PC-9 (cell line): ENCODE results near the gene HBA2.
"Not testable (repeated sequence)": the region's sequence is repeated elsewhere in the genome, so short reads cannot be mapped to it uniquely, and the experiment has no call there.

Source experiments
- EZH2 ChIP-seq: fragments of 200-600 bp; sonication (generic); IDR thresholded peaks from 2 replicates; pipeline ENCODE4 v1.8.0; 2017; ENCODE audit warnings: antibody characterized with exemption, low read depth
- TF ChIP-seq, protein P1 (sequence below): fragments of 200-600 bp; sonication (generic); conservative IDR thresholded peaks from 2 replicates; pipeline ENCODE4 v1.6.1; 2017; ENCODE audit warnings: mixed run types, antibody characterized with exemption, mild to moderate bottlenecking, moderate library complexity

DNA sequence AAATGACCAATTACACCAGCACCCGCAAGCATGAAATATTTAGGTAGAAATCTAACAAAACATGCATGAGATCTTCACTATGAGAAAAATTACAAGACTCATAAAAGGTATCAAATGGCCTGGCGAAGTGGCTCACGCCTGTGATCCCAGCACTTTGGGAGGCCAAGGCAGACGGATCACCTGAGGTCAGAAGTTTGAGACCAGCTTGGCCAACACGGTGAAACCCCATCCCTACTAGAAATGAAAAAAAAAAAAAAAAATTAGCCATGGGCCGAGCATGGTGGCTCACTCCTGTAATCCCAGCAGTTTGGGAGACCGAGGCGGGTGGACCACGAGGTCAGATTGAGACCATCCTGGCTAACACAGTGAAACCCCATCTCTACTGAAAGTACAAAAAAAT is 31.4 kb downstream of the HBA2 start:
- TF ChIP-seq, protein P1, sequence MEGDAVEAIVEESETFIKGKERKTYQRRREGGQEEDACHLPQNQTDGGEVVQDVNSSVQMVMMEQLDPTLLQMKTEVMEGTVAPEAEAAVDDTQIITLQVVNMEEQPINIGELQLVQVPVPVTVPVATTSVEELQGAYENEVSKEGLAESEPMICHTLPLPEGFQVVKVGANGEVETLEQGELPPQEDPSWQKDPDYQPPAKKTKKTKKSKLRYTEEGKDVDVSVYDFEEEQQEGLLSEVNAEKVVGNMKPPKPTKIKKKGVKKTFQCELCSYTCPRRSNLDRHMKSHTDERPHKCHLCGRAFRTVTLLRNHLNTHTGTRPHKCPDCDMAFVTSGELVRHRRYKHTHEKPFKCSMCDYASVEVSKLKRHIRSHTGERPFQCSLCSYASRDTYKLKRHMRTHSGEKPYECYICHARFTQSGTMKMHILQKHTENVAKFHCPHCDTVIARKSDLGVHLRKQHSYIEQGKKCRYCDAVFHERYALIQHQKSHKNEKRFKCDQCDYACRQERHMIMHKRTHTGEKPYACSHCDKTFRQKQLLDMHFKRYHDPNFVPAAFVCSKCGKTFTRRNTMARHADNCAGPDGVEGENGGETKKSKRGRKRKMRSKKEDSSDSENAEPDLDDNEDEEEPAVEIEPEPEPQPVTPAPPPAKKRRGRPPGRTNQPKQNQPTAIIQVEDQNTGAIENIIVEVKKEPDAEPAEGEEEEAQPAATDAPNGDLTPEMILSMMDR: not testable (repeated sequence)
- not testable (repeated sequence) for TF ChIP-seq EZH2
